Right lobe of liver (tissue), 6 donors: ENCODE results near the gene PKP3. TPM values are rescaled to one million over a fixed set of nuclear protein-coding genes. Genes with fewer than 3 reads are reported as not detected.
"Not testable (repeated sequence)": the region's sequence is repeated elsewhere in the genome, so short reads cannot be mapped to it uniquely, and the experiment has no call there.

Source experiments
- ATAC-seq, 4 donors: fragments of 200-7000 bp; cut with Tn5 transposase; one replicate each; pipeline ENCODE4 v1.9.1; 2020; ENCODE audit warnings: mild to moderate bottlenecking in 4 of 4, moderate library complexity in 4 of 4
- DNase-seq, 3 donors: peaks; one replicate each; pipeline ENCODE4 v3.0.0-alpha.2; 2020
- H3K27ac ChIP-seq, 3 donors: fragments of 200-600 bp; one replicate each; pipeline ENCODE4 v1.8.0; 2022
- H3K27me3 ChIP-seq, 2 donors: fragments of 200-600 bp; one replicate each; pipeline ENCODE4 v1.8.0; 2022
- H3K36me3 ChIP-seq, 4 donors: fragments of 200-600 bp; sonication (generic) in 1 of 4; one replicate each; pipeline versions ENCODE4 v1.5.1 to v1.8.0; 2017 to 2022; ENCODE audit warnings: control low read depth in 1 of 4
- H3K4me1 ChIP-seq, 4 donors: fragments of 200-600 bp; sonication (generic) in 1 of 4; one replicate each; pipeline versions ENCODE4 v1.5.1 to v1.8.0; 2017 to 2022; ENCODE audit warnings: control low read depth in 1 of 4
- H3K4me3 ChIP-seq, 3 donors: fragments of 200-600 bp; one replicate each; pipeline ENCODE4 v1.8.0; 2022
- H3K9me3 ChIP-seq, 4 donors: fragments of 200-600 bp; sonication (generic) in 1 of 4; one replicate each; pipeline versions ENCODE4 v1.5.1 to v1.8.0; 2017 to 2022; ENCODE audit warnings: control low read depth in 1 of 4
- POLR2A ChIP-seq: fragments of 450-650 bp; IDR thresholded peaks from one replicate; pipeline ENCODE4 v1.6.1; 2017; ENCODE audit warnings: antibody characterized with exemption, mild to moderate bottlenecking
- WGBS: methylation state at CpG from one replicate; pipeline ENCODE4 v1.1.6; 2018; ENCODE audit warnings: low coverage, low lambda C conversion rate; ENCODE audit not compliant: insufficient coverage; ENCODE audit errors: missing lambda C conversion rate; 5-methylcytosine and 5-hydroxymethylcytosine counted together
- intact Hi-C, 2 donors: fragments of 100-400 bp; cut with DNase I; formaldehyde crosslinking; loops; one replicate each; pipeline versions ENCODE4 v1.11.2 to v1.14.1; 2022
- total RNA-seq, 6 experiments: library from RNA; depleted of rRNA in 2 of 6; stranded (reverse); fragments of >200 nt in 2 of 6; fragmentation: NEBNext Ultra II Directional in 3 of 6; extraction: Animal tissue kit (Norgen Biotek cat#: 25700) in 3 of 6; gene quantifications; one replicate each; pipeline versions ENCODE4 v1.1.0 to v1.2.4, GENCODE V29; 2016 to 2023
- TF ChIP-seq, protein P1 (sequence below), 4 donors: fragments of 200-600 bp in 3 of 4; fragments of 450-650 bp in 1 of 4; IDR thresholded peaks; one replicate each; pipeline versions ENCODE4 v1.5.1 to v1.8.0; 2016 to 2022; ENCODE audit warnings: antibody characterized with exemption in 4 of 4, mild to moderate bottlenecking in 2 of 4
- donor health status: DM: no; HTN: yes; CAD: no.
- donor health status: DM: no; HTN: no; CAD: no.
- donor health status: DM: no; HTN: no; CAD: no.
- donor health status: DM: no; HTN: yes; CAD: no.
- donor health status: DM: no; HTN: yes; CAD: no.

The PKP3 gene
- total RNA-seq, 6 experiments from 2014 or later, result 0.43 to 1.5 (median 0.47) TPM; not detected in 3

DNA sequence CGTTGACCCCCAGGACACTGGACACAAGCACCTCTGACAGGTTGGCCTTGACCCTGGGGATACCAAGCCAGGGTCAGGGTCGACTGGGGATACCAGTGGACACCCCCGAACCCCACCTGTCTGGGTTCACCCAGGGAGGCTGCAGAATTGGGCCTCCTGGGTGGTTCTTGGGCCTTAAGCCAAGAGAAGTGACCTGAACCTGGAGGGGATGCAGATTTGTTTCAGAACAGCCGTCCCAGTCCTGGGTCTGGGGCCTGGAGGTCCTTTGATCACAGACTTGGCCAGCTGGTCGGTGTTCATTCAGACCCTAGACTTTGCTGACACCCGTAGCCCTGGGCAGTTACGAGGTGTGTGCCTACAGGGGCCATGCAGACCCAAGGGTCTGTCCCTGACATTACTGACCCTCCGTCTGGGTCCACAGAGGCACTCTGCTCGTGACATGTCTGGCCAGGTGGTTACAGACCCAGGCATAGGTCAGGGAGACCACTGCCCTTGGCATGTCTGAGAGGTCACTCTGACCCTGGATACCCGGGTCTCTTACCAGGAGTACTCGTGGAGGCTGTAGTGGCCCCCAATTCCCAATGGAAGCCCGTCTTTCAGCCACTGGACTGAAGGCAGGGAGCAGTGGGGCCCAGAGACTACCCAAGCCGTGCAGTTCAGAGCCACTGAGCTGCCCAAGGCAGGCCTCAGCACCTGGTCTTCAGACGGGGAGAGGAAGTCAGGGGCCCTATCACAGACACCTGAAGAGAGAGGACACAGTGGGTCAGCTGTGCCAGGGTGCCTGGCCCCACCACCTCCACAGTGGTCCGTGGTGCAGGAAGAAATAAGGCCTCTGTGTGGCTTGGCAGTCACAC lies 14.4 kb downstream of the PKP3 start:
- Histone ChIP-seq H3K9me3 (no peaks in the 10 kb centered on the region), H3K27me3 (no peaks in the 10 kb centered on the region), H3K36me3 (no peaks in the 10 kb centered on the region), H3K27ac (peak overlapping the region in 2 of 3 donors; percentile 67), H3K4me3 (no peak overlapping the region), H3K4me1 (peaks cover 0 to 41% (median 18%) of the 10 kb centered on the region in 4 donors)
- intact Hi-C loops, result loop anchor here (5.0 to 10.0 kb wide), 3 partner anchors 34 to 116 kb away; partner anchors contain the start of genes ANO9 (in 1 of the 2) and PTDSS2 (in 1 of the 2)
- WGBS, result no CpG with 5 or more reads among the region's 15 CpGs
- TF ChIP-seq, protein P1, sequence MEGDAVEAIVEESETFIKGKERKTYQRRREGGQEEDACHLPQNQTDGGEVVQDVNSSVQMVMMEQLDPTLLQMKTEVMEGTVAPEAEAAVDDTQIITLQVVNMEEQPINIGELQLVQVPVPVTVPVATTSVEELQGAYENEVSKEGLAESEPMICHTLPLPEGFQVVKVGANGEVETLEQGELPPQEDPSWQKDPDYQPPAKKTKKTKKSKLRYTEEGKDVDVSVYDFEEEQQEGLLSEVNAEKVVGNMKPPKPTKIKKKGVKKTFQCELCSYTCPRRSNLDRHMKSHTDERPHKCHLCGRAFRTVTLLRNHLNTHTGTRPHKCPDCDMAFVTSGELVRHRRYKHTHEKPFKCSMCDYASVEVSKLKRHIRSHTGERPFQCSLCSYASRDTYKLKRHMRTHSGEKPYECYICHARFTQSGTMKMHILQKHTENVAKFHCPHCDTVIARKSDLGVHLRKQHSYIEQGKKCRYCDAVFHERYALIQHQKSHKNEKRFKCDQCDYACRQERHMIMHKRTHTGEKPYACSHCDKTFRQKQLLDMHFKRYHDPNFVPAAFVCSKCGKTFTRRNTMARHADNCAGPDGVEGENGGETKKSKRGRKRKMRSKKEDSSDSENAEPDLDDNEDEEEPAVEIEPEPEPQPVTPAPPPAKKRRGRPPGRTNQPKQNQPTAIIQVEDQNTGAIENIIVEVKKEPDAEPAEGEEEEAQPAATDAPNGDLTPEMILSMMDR (IDR thresholded peaks at IDR 0.05), result no peak
- TF ChIP-seq POLR2A, result no peak
- peak in 2 of 3 donors; percentile 49 to 52 for DNase-seq
- ATAC-seq, result no peak

DNA sequence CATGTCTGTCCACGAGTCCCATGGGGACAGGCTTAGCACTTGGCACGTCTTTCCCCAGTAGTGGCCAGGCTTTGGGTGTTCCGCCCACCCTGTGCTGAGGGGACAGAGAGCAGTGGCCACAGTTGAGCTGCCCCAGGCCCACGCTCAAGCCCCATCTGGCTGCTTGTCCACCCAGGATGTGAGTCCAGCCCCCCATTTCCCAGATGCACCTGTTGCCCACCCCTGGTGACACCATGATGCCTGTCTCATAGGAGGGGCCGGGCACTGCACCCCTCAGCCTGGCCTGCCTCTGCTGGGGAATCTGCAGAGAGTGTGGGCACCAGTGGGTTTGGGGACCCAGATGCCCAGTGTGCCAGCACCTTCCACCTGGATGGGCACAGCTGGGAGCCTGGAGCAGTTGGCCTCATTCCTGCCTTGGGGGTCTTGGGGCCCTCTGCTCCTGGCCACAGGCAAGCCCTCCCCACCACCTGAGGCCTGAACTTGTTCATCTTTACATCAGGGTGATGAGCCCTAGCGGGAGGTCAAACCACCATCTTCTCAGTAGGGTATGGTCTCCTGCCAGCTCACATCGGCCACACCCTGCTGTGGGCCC lies 15.1 kb downstream of the PKP3 start:
- H3K27ac ChIP-seq, result peak overlapping the region in 2 of 3 donors; percentile 67

DNA sequence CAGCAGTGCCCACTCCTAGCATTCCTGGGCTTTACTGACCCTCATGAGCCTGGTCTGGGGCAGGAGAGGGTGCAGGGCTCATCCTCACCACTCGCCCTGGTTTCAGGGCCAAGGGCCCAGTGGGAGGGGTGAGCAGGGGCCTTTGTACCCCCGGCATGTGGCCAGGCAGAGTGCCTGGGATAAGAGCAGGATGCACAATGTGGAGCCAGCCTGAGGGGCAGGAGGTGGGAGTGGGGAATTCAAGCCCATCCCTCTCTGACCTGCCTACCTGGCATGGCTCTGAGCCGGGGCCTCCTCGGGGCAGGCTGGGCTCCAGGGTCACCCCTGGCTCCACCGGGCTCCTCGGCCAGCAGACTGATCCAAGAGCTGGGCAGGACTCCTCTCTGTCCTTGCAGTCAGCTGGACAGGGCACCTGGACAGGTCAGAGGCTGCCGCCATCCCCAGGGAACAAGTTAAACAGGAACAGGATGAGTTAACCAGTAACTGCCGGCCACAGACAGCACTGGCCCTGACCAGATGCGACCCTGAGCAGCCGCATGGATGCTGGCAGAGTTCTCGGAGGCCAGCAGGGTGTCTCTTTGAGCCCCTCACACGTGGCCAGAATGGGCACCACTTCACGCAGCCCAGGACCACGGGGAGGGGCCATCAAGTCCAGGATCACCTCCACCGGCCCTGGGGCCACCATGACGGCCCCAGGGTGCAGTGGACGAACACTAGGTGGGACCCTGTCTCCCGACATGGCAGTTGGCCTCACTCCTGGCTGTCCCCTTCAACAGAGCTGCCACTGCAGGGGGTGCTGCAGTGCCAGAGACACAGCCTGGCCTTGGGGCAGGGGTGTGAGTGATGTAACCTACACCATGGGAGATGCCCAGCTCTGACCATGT lies 15.8 kb downstream of the PKP3 start:
- peak; percentile 53 to 81 (median 74) for ATAC-seq
- Histone ChIP-seq H3K4me1 (peaks cover 0 to 41% (median 18%) of the 10 kb centered on the region in 4 donors), H3K4me3 (peak overlapping the region in 1 of 3 donors; percentile 29), H3K27ac (peak overlapping the region in 2 of 3 donors; percentile 67), H3K36me3 (no peaks in the 10 kb centered on the region), H3K9me3 (no peaks in the 10 kb centered on the region), H3K27me3 (no peaks in the 10 kb centered on the region)
- peak; percentile 58 for TF ChIP-seq POLR2A
- TF ChIP-seq, protein P1 (IDR thresholded peaks at IDR 0.05), result no peak
- DNase-seq, result peak; percentile 73 to 96 (median 96)
- intact Hi-C loops, result loop anchor here (5.0 to 10.0 kb wide), 3 partner anchors 32 to 115 kb away; partner anchors contain the start of genes ANO9 (in 1 of the 2) and PTDSS2 (in 1 of the 2)
- WGBS, result 40% methylated on average over 3 of the region's 18 CpGs

More for the DNA sequence above, 15.1 kb downstream of the PKP3 start:
- ATAC-seq (no peak), DNase-seq (peak; percentile 21 to 72 (median 59))
- no peaks in the 10 kb centered on the region for H3K36me3 ChIP-seq
- no peak for TF ChIP-seq POLR2A
- TF ChIP-seq, protein P1 (IDR thresholded peaks at IDR 0.05), result no peak
- H3K4me3 ChIP-seq, result no peak overlapping the region
- peaks cover 0 to 41% (median 18%) of the 10 kb centered on the region in 4 donors for H3K4me1 ChIP-seq
- 63% methylated on average over 3 of the region's 7 CpGs for WGBS
- intact Hi-C loops, result loop anchor here (5.0 to 10.0 kb wide), 3 partner anchors 33 to 116 kb away; partner anchors contain the start of genes ANO9 (in 1 of the 2) and PTDSS2 (in 1 of the 2)
- H3K27me3 ChIP-seq, result no peaks in the 10 kb centered on the region
- no peaks in the 10 kb centered on the region for H3K9me3 ChIP-seq

GRCh38 chr11:410711-411110 lies 16.7 kb downstream of the PKP3 start:
- not testable (repeated sequence) for DNase-seq, ATAC-seq
- WGBS, result 40% methylated on average over 1 of the region's 13 CpGs

GRCh38 chr11:411520-411919 lies 17.5 kb downstream of the PKP3 start:
- H3K36me3 ChIP-seq, H3K4me3 ChIP-seq, intact Hi-C loops, H3K9me3 ChIP-seq, H3K27me3 ChIP-seq, ATAC-seq, H3K27ac ChIP-seq: not testable (repeated sequence)
- DNase-seq, result peak in 2 of 3 donors; percentile 34 to 44
- 70% methylated on average over 2 of the region's 11 CpGs for WGBS
- peaks cover 0 to 31% (median 13%) of the 10 kb centered on the region in 4 donors for H3K4me1 ChIP-seq

More at GRCh38 chr11:410711-411110, 16.7 kb downstream of the PKP3 start:
- intact Hi-C loops, H3K27ac ChIP-seq, H3K4me3 ChIP-seq, H3K27me3 ChIP-seq, H3K36me3 ChIP-seq, H3K9me3 ChIP-seq: not testable (repeated sequence)
- peaks cover 0 to 37% (median 17%) of the 10 kb centered on the region in 4 donors for H3K4me1 ChIP-seq
